Fibroblast of skin of left biceps (primary cell): ENCODE data around the gene CFAP99.

Experiments
- DNase-seq, 2 experiments: peaks; one replicate each; pipeline ENCODE4 v3.0.0-alpha.2; 2013; ENCODE audit warnings: low read depth in 2 of 2

Gene CFAP99

DNA sequence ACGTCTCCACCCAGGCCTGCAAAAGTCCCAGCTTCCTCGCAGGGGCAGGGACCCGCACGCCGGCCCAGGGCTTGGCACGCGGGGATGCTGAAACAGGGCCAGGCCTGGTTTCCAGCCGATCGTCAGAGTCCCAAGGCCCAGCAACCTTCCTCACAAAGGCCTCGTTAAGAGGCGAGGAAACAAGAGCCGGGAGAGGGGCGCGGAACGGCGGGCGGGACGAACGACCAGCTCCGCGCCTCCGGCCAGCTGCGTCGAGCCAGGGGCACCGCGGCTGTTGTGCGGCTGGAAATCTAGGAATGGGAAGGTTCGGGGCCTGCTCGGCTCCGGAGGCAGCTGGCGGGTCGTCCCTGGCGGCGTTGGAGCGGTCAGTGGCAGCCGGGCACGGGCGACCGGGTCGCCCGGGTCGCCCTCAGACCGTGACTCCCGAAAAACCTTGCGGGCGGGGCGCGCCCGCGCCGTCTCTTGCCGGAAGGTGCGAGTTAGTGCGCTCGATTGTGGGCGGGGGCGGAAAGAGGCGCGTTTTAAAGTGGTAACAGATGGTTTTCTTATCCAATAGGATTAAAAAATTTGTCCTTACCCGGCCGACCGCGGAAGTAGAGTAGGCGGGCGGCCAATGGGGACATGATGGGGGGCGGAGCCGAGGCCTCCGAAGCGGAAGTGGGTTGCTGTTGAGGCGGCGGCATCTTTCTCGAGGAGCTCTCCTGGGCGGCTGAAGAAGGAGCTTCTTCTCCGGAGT lies 49.9 kb downstream of the CFAP99 start, which contains the start of gene RNF4:
Gene RNF4 (plus strand): TSS at position 651 of the 736 bp plus-strand sequence. CDS start 21,388 bp downstream, outside the sequence.
- DNase-seq, result peak; percentile 90

DNA sequence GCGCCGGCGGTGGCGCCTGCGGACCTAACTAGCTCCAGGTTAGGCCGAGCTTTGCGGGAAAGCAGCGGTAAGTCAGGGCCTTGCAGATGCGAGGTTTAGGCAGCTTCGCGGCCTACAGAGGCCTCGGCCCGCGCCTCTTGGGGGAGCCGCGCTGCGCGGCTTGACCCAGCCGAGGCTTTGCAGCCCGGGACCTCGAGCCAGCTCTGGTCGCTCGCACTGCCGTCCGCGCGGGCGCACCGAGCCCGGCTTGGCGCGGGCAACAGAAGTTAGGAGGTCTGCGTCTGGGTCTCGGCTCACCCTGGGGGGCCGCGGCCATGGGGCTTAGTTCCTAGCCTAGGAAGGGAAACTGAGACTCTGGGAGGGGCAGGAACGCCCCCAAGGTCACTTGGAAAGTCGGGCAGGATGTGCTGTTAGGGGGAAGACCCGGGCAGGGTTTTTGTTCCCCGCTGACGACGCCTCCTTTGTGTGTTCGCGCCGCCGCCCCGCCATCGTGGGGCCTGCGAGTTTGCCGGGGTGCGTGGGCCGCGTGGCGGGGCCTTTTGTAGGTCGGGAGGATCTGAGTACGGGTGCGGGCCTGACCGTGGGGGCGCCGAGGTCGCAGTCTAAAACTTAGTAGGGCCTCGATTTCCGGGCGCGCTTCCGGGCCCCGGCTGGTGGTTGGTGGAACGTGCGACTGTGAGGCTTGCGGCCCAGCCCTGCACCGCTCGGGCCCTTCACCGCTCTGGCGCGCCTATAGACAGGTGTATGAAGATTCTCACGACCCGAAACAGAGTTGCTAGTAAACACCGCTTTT lies 50.6 kb downstream of the CFAP99 start:
- DNase-seq, result no peak

DNA sequence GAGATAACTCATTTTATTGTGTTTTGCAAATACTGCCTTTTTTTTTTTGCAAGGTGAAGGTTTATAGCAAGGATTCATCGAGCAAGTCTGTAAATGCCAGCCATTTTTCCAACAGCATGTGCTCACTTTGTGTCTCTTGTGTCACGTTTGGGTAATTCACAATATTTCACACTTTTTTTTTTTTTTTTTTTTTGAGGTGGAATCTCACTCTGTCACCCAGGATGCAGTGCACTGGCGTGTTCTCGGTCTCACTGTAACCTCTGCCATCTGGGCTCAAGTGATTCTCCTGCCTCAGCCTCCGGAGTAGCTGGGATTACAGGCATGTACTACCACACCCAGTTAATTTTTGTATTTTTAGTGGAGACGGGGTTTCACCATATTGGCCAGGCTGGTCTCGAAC lies 52.0 kb downstream of the CFAP99 start:
- DNase-seq, result no peak

DNA sequence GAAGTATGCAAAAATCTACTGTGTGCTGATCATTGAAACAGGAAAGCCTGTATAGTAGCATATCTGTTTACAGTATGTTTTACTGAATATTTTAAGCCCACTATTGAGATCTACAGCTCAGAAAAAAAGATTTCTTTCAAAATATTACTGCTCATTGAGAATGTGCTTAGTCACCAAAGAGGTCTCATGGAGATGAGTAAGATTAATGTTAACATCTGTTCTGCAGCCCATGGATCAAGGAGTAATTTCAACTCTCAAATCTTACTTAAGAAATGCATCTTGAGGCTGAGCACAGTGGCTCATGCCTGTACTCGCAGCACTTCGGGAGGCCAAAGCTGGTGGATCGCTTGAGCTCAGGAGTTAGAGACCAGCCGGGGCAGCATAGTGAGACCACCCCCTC lies 53.4 kb downstream of the CFAP99 start:
- DNase-seq, result no peak

DNA sequence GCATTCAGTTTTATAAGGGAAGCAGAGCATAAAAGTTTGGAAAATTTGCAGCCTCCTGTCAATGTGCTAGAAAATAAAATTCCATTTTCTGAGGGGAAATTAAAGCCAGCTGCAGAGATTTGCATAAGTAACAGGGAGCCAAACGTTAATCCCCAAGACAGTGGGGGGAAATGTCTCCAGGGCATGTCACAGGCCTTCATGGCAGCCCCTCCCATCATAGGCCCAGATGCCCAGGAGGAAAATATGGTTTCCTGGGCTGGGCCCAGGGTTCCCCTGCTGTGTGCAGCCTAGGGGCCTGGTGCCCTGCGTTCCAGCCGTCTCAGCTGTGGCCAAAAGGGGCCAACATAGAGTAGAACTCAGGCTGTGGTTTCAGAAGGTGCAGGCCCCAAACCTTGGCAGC lies 59.5 kb downstream of the CFAP99 start:
- no peak for DNase-seq

DNA sequence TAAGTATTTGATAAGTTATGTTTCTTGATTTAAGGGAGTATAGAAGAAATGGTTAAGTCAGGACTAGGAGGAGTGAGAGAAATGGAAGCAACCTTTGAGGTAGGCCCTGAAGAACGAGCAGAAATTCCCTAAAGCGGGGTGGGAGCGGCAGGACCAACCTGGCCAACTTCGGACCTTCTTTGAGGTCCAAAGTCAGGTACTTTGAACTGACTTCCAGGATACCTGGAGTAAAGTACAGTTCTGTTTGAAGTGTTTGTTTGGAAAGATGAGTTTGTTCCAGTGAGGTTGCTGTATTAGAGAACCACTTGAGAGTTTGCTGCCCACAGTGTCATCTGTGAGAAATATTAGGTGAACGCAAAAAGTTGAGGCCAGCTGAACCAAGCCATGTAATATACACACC lies 61.9 kb downstream of the CFAP99 start:
- no peak for DNase-seq

DNA sequence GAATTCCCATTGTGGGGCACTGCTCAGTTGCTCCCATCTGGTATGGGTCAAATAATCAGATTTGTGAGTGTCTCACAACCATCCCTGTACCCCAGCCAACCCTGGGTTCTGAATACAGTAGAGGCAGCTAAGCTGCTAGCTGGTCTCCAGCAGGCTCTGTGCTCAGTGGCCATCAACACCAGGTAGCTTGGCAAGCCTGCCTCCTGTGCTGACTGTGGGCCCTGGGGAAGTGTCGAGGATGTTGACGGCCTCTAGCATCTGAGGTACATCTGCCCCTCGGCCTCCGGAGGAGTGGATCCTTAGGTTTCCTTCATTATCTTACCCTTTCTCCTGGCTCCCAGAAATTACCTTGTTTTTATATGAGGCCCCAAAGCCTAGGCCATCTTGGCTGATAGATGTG lies 63.4 kb downstream of the CFAP99 start:
- no peak for DNase-seq

DNA sequence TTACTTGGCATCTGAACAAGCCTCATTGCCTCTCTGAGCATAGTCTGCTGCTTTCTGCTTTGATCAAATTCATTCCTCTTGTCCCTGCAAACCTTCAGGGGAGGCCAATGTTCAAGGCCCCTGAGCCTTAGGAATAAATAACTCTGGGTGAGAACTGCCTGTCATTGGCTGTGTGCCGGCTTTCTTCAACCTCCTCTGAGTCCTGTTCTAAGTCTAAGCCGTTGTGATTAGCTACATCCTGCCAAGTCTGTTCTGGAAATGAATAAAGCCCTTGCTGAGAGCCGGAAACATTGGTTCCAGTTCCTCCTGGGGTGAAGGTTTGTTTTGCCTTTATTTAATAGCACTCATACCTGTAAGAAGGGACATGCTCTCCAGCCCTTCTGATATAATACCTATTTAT lies 63.9 kb downstream of the CFAP99 start:
- DNase-seq, result no peak

DNA sequence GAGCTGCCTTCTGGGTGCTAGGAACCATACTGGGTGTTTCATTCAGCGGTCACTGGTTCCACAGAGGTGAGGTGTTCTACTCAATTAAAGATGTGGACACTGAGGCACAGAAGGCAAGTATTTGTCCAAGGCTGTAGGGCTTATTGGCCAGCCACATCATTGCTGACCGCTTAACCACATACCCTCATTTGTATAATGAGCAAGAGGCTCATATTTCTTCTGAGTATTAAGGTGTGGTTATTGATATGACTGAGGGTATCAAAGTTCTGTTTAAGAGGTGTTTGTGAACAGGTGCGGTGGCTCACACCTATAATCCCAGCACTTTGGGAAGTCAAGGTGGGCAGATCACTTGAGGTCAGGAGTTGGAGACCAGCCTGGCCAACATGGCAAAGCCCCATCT lies 64.5 kb downstream of the CFAP99 start:
- DNase-seq, result no peak

DNA sequence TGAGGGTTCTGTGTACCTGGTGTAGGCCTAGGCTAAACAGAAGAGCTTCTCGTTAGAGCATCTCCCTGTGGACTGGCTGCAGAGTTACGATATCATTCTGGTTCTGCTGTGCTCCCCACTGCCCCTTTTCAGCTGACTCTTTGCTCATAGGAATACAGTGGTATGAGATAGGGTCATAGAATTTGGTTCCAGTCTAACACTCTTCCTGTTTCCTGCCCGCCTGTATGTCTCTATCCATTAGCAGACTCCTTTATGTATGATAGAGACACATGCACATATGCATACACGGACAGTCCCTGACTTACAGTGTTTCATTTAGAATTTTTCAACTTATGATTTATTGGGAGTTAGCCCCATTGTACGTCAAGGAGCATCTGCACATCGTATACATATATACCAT lies 65.4 kb downstream of the CFAP99 start:
- DNase-seq, result no peak

DNA sequence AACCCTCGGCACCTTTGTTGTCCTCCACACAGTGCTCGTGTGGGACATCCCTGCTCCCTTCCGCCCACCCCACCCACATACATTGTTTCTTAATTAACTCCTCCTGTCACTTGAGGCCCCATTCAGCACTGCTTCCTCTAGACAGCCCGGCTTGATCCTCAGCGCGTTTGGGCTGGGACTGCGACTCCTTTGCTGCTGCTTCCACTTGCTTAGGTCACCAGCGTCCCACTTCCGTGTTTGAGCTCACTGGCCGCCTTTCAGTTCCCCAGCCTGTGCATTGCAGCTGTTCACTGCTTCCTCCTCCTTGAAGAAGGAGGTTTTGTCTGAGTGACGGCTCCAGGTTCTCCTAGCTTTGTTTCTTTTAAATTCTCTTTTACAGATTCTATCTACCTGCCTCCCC lies 66.2 kb downstream of the CFAP99 start:
- DNase-seq, result no peak

DNA sequence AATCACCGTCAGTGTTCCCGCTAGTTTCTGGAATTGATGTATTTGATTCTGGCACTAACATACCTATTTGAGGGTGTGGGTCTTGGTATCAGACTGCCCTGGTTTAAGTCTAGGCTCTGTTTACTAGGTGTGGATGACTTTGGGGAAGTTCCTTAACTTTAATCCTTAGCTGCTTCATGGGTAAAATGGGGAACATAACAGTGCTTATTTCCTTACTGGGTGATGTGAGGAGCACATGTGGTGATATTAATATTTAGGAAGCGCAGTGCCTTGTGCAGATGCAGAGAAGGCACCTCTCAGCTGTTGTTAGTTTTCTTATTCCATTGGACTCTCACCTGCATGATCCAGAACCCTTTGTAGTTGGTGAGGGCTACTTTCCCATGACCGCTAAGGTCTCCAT lies 67.2 kb downstream of the CFAP99 start:
- DNase-seq, result no peak

DNA sequence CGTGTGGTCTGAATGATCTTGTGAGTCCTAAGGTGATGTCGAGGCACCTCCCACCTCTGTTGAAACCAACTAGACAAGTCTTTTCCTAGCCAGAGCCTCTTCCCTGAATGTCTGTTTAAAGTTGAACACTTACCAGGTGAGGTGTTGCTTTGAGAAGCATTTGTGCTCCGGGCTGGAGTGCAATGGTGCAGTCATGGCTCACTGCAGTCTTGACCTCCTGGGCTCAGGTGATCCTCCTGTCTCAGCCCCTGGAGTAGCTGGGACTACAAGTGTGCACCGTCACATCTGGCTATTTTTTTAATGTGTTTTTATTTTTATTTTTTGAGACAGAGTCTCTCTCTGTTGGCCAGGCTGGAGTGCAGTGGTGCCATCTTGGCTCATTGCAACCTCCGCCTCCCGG lies 68.2 kb downstream of the CFAP99 start:
- no peak for DNase-seq

DNA sequence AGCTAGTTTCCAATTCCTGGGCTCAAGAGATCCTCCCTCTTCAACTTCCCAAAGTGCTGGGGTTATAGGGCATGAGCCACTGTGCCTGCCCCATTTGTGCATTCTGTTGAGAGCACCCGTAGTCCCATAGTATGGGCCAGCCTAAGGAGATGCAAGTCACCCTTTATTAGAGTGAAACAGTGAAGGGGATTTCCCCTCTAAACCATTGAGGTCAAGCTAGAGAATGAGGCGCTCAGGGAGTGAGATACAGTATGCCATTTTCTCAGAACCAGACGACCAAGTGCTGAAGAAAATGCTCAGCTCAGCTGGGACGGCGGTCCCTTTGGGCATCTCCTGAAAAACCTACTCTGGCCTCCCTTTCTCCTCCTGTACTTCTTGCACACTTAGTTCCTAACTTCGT lies 68.9 kb downstream of the CFAP99 start:
- no peak for DNase-seq

DNA sequence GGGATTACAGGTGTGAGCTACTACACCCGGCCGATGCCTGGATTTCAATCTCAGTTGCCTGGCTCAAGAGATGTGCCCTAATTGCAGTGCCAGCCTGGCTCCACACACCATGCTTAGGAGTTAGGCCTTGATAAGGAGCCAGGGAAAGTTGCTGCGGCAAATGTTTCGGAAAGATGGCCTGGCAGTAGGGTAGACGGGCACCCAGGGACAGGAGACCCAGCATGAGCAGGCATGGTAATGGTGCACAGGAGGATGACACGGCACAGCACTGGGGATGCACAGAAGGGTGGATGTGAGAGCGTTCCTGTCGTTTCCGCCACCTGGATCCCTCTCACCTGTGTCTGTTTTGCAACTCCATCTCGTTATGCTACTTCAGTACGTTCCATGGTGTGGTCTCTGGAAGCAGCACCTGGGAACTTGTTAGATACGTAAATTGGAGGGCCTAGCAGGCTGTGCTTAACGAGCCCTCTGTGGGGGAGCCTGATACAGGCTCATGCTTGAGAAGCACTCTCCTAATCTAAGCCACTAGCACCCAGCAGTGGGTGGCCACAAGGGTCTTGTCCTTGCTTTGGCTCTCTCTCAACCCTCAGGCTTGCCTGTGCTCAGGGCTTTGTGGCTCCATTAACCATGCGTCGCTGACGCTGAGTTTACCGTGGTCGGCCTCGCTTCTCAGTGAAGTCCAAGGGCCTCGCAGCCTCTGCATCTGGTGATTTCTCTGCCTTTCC lies 70.5 kb downstream of the CFAP99 start:
- no peak for DNase-seq

DNA sequence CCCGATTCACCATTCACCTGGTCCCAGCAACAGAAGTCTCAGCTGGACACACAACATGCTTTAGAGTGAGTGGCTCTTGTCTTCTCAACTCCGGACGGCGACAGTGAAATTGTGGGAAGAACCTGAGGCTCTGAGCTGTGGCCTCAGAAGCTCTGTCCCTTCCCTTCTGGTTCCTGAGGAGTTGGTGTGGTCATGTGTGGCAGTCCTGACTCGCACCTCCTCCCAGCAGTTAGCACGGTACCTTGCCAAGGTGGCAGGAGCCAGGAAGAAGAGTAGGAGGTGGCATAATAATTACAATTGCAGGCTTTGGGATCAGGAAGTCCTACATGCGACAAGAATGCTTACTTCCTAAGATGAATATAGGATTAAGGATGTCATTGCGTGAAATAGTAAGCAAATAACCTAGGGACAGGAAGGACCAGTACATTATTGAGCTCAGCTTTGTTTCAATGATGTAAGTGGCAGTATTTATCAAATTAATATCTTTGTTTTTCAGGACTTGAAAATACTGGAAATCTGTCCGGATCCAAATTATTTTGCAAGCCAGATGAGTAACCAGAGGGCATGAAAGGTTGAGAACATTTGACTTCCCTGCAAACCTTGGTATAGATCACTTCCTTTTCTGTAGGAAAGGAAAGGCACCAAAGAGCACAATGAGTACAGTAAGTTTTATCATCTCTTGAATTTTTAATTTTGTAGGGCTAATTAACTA lies 71.2 kb downstream of the CFAP99 start:
- DNase-seq, result no peak

DNA sequence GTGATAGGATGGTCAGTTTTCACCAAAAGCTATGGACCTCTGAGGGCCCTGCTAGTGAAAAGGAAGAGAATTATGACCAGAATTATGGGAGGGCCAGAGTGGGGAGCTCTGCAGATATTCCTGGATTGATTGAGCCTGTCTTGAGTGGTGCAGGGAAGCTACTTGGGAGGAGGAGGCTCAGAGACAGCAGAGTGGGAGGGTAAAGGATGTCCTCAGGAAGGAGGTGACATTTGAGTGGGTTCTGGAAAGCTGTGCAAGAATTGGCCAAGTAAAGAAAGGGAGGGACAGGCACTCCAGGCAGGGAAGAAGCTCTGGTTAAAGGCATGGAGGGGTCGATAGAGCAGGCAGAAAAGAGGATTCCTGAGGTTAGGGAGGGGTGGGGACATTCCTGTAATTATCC lies 74.2 kb downstream of the CFAP99 start:
- DNase-seq, result no peak

DNA sequence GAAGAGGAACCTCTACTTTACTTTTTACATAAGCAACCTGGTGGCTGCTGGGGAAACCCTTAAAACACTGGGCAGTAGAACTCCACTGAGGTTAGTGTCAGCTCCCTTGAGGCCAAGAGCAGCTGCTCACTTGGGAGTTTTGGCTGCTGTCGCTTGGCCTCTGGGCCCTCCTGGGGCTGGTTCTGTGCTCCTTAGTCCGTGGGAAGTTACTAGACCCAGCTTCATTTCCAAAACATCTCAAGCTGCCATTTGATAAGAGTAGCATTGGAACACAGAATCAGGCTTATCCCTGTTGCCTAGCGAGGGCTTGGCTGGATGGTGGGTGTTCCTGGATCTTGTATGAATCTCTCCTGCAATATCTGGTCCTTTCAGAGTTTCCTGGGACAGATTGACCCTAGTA lies 76.2 kb downstream of the CFAP99 start:
- no peak for DNase-seq

DNA sequence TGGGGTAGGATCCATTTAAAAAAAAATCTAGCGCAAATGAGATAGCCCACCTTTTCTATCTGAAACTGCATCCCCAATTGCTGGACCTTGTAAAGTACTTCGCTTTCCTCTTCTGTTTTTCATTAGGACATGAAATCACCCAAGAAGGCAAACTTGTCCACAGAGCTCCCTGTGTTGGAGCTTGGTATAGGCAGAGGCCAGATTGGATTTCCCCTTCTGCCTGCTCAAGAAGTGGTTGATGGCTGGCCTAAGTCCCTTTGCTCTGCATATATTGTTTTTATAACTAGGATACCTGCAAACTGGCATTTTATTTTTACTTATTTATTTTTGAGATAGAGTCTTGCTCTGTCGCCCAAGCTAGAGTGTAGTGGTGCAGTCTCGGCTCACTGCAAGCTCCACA lies 78.6 kb downstream of the CFAP99 start:
- no peak for DNase-seq

DNA sequence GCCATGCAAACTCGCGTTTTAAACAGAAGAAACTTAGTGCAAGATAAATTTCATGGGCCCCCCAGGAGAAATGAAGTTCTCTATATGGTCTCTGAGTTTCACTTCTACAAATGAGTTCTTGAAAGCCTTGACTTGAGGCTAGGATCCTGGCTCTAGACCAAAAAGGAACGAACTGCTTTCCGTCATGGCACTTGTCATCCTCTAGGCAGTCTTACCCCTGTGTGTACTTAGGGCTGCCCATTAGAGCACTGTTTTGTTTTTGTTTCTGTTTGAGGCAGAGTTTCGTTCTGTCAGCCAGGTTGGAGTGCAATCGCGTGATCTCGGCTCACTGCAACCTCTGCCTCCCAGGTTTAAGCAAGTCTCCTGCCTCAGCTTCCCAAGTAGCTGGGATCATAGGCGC lies 79.2 kb downstream of the CFAP99 start:
- DNase-seq, result no peak

DNA sequence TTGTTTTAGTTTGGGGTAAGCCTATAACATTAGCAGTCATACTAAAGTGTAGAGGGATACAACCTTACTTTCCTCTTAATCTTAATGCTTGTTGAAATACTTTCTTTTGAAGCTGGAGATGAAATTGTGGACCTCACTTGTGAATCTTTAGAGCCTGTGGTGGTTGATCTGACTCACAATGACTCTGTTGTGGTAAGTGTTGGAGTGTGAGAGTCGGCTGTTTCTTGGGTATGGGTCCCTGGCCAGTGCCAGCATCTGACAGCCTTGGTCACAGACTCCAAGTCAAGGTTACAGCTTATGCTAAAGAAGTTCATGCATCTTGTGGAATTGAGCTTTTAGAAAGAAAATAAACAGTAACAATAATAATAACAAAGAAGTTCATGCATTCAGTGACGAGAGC lies 81.8 kb downstream of the CFAP99 start:
- DNase-seq, result no peak

DNA sequence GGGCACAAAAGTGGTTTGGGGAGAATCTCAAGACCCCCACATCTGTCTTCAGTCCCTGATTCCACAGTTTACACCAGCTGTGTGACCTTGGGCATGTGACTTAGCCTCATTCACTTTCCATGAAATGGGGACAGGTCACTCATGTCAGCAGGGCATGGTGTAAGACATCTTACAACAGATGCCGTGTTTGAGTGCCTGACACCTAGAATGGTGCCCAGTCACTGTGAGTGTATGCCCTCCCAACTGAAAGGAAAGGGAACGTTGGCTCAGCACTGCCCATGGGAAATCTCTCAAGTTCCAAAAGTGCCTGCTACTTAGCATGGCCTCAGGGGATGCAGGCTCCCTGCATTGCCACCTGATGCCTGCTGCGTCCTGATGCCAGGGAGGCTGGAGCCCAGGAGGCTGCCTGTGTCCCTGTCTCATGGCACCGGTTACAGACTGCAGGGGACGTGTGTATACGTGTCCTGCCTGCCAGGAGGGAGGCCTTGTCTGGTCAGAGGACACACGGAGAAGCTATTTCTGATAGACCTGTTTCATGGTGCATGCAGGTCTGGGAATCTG lies 82.4 kb downstream of the CFAP99 start:
- DNase-seq, result no peak
